ENCODE measurements around the gene EFCAB9.

EFCAB9 gene

GRCh38 chr5:172183881-172184280 lies 10.1 kb upstream of the EFCAB9 start:
- TF ChIP-seq TARDBP (IDR thresholded peaks at IDR 0.05) = no peak
- TF ChIP-seq FOXK2 (IDR thresholded peaks at IDR 0.05) = no peak
- TF ChIP-seq SUZ12 (IDR thresholded peaks at IDR 0.05) = no peak
- TF ChIP-seq, protein P1, sequence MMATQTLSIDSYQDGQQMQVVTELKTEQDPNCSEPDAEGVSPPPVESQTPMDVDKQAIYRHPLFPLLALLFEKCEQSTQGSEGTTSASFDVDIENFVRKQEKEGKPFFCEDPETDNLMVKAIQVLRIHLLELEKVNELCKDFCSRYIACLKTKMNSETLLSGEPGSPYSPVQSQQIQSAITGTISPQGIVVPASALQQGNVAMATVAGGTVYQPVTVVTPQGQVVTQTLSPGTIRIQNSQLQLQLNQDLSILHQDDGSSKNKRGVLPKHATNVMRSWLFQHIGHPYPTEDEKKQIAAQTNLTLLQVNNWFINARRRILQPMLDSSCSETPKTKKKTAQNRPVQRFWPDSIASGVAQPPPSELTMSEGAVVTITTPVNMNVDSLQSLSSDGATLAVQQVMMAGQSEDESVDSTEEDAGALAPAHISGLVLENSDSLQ (IDR thresholded peaks at IDR 0.05) = no peak
- ChIA-PET CTCF (no interaction called here), POLR2A (no interaction called here)
- DNase-seq (ENCODE audit: extremely low spot score) = no peak

GRCh38 chr5:172185096-172185461 lies 8.9 kb upstream of the EFCAB9 start:
- CTCF ChIA-PET = interaction anchor here (0.7 kb wide), 1 partner anchor 530 kb away, joined by 4 read pairs; no protein-coding TSS in a partner anchor
- DNase-seq (ENCODE audit: extremely low spot score) = no peak
- POLR2A ChIA-PET = no interaction called here
- no peak for TF ChIP-seq ARNT (IDR thresholded peaks at IDR 0.05)
- TF ChIP-seq BHLHE40 (IDR thresholded peaks at IDR 0.05; ENCODE audit: borderline replicate concordance) = no peak
- no peak for TF ChIP-seq HDGF (IDR thresholded peaks at IDR 0.05; ENCODE audit: borderline replicate concordance)
- no peak for TF ChIP-seq CTBP1 (IDR thresholded peaks at IDR 0.05; ENCODE audit: borderline replicate concordance)
- TF ChIP-seq FOXA1 (IDR thresholded peaks at IDR 0.05) = no peak
- no peak for TF ChIP-seq SUZ12 (IDR thresholded peaks at IDR 0.05)
- no peak for TF ChIP-seq TARDBP (IDR thresholded peaks at IDR 0.05)
- TF ChIP-seq ELF4 (IDR thresholded peaks at IDR 0.05) = no peak
- TF ChIP-seq LEF1 (IDR thresholded peaks at IDR 0.05; ENCODE audit: borderline replicate concordance) = no peak
- TF ChIP-seq NFRKB (IDR thresholded peaks at IDR 0.05) = no peak
- TF ChIP-seq ZNF384 (IDR thresholded peaks at IDR 0.05) = no peak
- no peak for TF ChIP-seq FOXK2 (IDR thresholded peaks at IDR 0.05)
- TF ChIP-seq SP1 (IDR thresholded peaks at IDR 0.05) = no peak
- TF ChIP-seq, protein P1 (IDR thresholded peaks at IDR 0.05) = no peak
- TF ChIP-seq FOXM1 (IDR thresholded peaks at IDR 0.05; ENCODE audit: borderline replicate concordance) = no peak
- TF ChIP-seq L3MBTL2 (conservative IDR thresholded peaks at IDR 0.05) = no peak

- no peak for DNase-seq (ENCODE audit: extremely low spot score)
- ChIA-PET CTCF (interaction anchor here (0.6 to 1.1 kb wide), 3 partner anchors 9 to 72 kb away, joined by 3 to 9 read pairs (median 3); no protein-coding TSS in a partner anchor), POLR2A (interaction anchor here (0.9 to 2.1 kb wide), 4 partner anchors 8 to 99 kb away, joined by 3 to 9 read pairs (median 4); partner anchors contain the start of gene UBTD2)
- no peak for TF ChIP-seq L3MBTL2 (conservative IDR thresholded peaks at IDR 0.05)
These were observed 7.8 kb upstream of the EFCAB9 start for GRCh38 chr5:172186114-172186695.

- no peak for TF ChIP-seq SUZ12 (IDR thresholded peaks at IDR 0.05)
- TF ChIP-seq L3MBTL2 (conservative IDR thresholded peaks at IDR 0.05) = peak; percentile 69
- no peak for TF ChIP-seq ZNF384 (IDR thresholded peaks at IDR 0.05)
- peak; percentile 55 for DNase-seq (ENCODE audit: extremely low spot score)
- CTCF ChIA-PET = interaction anchor here (0.6 to 1.1 kb wide), 6 partner anchors 8 to 106 kb away, joined by 3 to 9 read pairs (median 4); partner anchors contain the start of gene UBTD2
- POLR2A ChIA-PET = interaction anchor here (0.9 to 3.1 kb wide), 7 partner anchors 9 to 250 kb away, joined by 3 to 20 read pairs (median 5); partner anchors contain the start of gene UBTD2
These were observed 6.6 kb upstream of the EFCAB9 start for GRCh38 chr5:172187118-172188032.

DNA sequence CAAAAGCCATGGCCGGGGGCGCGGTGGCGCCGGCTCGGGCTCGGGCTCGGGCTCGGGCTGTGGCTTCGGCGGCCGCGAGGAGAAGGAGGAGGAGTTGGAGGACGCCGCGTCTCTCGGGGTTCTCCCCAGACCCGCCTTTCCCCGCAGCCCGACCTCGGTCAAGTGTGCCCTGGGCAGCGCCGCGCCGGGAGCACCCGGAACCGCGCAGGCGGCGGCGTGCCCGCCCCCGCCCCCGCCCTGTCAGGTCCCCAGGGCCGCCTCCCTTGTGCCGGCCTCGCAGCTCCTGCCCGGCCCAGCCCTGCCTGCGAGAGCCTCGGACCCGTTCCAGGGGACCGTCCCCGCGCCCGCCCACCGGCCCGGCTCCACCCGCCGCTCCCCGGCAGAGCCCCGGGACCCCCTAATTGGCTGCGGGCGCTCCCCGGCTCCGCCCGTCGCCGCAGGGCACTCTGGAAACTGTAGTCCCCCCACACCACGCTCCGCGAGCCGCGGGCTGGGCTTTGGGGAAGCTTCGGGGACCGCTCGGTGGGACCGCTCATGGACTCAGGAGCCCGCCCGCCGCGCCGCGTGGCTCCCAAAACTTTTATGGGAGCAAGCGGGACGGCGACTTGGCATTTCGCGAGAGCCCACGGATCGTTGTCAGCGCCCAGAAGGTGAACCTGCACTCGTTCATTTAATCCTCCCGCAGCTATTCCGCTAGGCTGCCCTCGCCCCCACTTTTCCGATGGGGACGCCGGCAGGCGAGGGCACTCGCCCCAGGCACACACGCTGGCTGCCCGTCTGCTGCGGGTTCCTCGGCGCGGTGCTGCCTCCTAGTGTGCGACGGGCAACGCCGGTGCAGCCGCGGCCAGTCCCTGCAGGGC lies 5.7 kb upstream of the EFCAB9 start, which contains the start of gene STK10:
STK10 (minus strand) TSS at position 192 of the 860 bp plus-strand sequence; CDS start at position 10, 182 bp downstream.
- ChIA-PET CTCF (interaction anchor here (0.6 to 1.4 kb wide), 13 partner anchors 10 to 136 kb away, joined by 3 to 10 read pairs (median 3); partner anchors contain the start of gene UBTD2), POLR2A (interaction anchor here (0.8 to 3.1 kb wide), 6 partner anchors 11 to 249 kb away, joined by 3 to 20 read pairs (median 4); partner anchors contain the start of gene UBTD2)
- TF ChIP-seq ELF4 (IDR thresholded peaks at IDR 0.05) (no peak), FOXM1 (IDR thresholded peaks at IDR 0.05; ENCODE audit: borderline replicate concordance) (no peak), L3MBTL2 (conservative IDR thresholded peaks at IDR 0.05) (peak; percentile 78)
- peak; percentile 96 for DNase-seq (ENCODE audit: extremely low spot score)

DNA sequence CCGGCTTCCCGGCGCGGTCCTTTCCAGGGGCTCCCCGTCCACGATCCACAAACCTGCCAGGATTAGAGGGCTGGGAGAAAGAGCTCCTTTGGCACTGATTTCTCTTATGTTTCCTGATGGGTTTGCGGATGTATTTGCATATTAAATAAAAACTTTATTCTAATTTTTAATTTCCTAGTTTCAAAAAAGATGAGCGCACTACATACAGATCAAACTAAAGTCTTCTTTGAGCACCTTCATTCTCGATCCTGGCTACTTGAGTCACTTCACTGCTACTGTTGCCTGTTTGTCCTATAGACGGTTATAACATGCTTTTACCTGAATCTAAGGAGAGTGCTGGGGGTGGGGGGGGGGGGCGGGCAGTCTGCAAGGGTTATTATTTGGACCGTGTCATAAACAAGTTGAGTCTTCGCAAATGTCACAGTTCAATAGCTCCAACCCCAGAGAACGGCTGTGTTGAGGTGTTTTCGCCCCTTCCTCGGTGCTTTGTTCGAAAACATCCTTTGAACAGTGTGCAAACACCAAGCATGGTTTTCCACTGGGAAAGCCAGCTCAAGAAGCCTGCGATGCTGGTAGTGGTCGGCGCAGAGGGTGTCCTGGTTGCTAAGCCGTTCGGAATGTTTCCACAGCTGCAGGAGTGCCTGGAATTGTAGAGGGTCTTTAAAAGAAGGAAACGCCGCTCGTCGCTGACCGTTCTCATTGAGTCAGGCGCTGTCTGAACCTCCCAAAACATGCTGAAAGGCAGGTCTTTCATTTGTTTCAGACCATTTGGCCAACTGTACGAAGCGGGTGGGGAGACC lies 4.9 kb upstream of the EFCAB9 start:
- no peak for TF ChIP-seq ZNF384 (IDR thresholded peaks at IDR 0.05)
- no peak for TF ChIP-seq LEF1 (IDR thresholded peaks at IDR 0.05; ENCODE audit: borderline replicate concordance)
- no peak for TF ChIP-seq ARNT (IDR thresholded peaks at IDR 0.05)
- no peak for TF ChIP-seq FOXA1 (IDR thresholded peaks at IDR 0.05)
- TF ChIP-seq L3MBTL2 (conservative IDR thresholded peaks at IDR 0.05) = no peak
- TF ChIP-seq NFRKB (IDR thresholded peaks at IDR 0.05) = no peak
- TF ChIP-seq FOXK2 (IDR thresholded peaks at IDR 0.05) = no peak
- TF ChIP-seq CTBP1 (IDR thresholded peaks at IDR 0.05; ENCODE audit: borderline replicate concordance) = no peak
- TF ChIP-seq, protein P1 (IDR thresholded peaks at IDR 0.05) = no peak
- TF ChIP-seq HDGF (IDR thresholded peaks at IDR 0.05; ENCODE audit: borderline replicate concordance) = no peak
- no peak for TF ChIP-seq ELF4 (IDR thresholded peaks at IDR 0.05)
- ChIA-PET CTCF (interaction anchor here (0.7 to 1.4 kb wide), 8 partner anchors 9 to 104 kb away, joined by 3 to 10 read pairs (median 4); no protein-coding TSS in a partner anchor), POLR2A (interaction anchor here (0.6 to 3.1 kb wide), 6 partner anchors 11 to 248 kb away, joined by 3 to 20 read pairs (median 4); partner anchors contain the start of gene UBTD2)
- DNase-seq (ENCODE audit: extremely low spot score) = no peak
